Stimulated activated CD4-positive, alpha-beta T cell treated with anti-CD3 and anti-CD28 coated beads, Interleukin-15, amount 100 ng/mL, for 48 hours (primary cell): ENCODE data around the gene ZNF512.
"Not testable (repeated sequence)": the region's sequence is repeated elsewhere in the genome, so short reads cannot be mapped to it uniquely, and the experiment has no call there.

Source experiments
- DNase-seq, 2 donors: peaks; one replicate each; pipeline ENCODE4 v3.0.0-alpha.2; 2020; ENCODE audit warnings: low read depth in 2 of 2

The ZNF512 gene

GRCh38 chr2:27582695-27583389, at the start of gene ZNF512:
Gene ZNF512, plus strand, starts transcription at chr2:27583042. Its CDS starts 71 bp downstream, at chr2:27583113.
- peak; percentile 76 to 82 for DNase-seq

DNA sequence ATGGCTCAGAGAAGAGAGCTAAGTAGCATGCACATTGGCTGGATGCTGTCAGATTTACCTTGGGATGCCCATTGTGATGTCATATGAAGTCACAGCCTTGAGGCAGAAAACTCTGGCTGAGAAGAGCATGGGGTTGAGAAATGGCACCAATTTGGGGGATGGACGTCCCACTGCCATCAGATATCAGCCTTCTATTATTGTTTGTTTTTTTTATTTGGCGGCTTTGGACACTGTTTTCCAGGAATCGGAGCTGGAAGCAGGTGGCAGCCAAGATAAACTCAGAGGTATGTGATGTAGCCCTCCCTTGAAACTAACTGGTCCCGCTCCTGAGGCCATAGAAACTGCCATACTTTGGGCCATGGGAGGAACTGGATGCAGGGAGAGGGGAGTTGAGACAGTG, 45.6 kb upstream of the ZNF512 start:
- no peak for DNase-seq

DNA sequence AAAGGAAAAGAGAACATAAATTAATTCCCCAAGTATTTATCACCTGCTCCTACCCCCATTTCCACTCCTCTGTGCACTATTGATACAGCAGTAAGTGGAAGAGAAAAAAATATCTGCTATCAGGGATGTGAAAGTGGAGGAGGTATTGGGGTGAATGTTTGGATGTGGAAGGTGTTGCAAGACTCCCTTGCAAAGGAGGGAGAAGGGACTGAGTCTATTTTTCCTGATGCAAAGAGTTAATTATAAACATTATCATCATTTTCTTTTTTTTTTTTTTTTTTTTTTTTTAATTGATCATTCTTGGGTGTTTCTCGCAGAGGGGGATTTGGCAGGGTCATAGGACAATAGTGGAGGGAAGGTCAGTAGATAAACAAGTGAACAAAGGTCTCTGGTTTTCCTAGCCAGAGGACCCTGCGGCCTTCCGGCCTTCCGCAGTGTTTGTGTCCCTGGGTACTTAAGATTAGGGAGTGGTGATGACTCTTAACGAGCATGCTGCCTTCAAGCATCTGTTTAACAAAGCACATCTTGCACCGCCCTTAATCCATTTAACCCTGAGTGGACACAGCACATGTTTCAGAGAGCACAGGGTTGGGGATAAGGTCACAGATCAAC, 43.9 kb upstream of the ZNF512 start:
- not testable (repeated sequence) for DNase-seq

DNA sequence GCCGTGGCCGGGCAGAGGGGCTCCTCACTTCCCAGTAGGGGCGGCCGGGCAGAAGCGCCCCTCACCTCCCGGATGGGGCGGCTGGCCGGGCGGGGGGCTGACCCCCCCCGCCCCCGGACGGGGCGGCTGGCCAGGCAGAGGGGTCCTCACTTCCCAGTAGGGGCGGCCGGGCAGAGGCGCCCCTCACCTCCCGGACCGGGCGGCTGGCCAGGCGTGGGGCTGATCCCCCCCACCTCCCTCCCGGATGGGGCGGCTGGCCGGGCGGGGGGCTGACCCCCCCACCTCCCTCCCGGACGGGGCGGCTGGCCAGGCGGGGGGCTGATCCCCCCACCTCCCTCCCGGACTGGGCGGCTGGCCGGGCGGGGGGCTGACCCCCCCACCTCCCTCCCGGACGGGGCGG, 43.2 kb upstream of the ZNF512 start:
- DNase-seq = not testable (repeated sequence)

- no peak for DNase-seq
Observed at GRCh38 chr2:27544143-27544821, 38.6 kb upstream of the ZNF512 start.

GRCh38 chr2:27545348-27546141, 37.3 kb upstream of the ZNF512 start:
- no peak for DNase-seq

DNA sequence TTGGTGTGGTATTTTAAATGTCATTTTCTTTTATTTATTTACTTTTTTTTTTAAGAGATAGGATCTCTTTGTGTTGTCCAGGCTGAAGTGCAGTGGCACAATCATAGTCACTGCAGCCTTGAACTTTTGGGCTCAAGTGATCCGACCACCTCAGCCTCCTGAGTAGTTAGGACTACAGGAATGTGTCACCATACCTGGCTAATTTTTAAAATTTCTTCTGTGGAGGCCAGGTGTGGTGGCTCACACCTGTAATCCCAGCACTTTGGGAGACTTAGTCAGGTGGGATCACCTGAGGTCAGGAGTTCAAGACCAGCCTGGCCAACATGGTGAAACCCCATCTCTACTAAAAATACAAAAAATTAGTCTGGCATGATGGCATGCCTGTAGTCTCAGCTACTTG, 33.5 kb upstream of the ZNF512 start:
- DNase-seq = no peak

DNA sequence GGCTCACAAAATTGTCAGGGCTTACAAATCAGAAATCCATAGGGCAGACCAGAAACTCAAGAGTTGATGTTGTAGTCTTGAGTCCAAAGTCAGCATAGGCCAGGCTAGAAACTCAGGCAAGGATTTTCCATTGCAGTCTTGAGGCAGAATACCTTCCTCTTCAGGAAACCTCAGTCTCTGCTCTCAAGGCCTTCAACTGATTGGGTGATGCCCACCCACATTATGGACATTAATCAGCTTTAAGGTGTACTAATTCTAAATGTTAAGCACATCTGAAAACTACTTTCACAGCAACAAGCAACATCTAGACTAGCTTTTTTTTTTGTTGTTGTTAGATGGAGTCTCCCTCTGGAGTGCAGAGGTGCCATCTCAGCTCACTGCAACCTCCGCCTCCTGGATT, 31.3 kb upstream of the ZNF512 start:
- no peak for DNase-seq

GRCh38 chr2:27552941-27553340, 29.9 kb upstream of the ZNF512 start:
- DNase-seq = no peak

DNA sequence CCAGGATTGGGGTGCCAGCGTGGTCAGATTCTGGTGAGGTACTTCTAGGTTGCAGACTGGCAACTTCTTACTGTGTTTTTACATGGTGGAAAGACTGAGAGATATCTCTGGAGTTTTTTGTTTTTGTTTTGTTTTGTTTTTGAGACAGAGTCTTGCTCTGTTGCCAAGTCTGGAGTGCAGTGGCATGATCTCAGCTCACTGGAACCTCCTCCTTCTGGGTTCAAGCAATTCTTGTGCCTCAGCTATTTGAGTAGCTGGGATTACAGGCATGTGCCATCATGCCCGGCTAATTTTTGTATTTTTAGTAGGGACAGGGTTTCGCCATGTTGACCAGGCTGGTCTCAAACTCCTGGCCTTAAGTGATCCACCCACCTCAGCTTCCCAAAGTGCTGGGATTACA, 28.4 kb upstream of the ZNF512 start:
- not testable (repeated sequence) for DNase-seq

DNA sequence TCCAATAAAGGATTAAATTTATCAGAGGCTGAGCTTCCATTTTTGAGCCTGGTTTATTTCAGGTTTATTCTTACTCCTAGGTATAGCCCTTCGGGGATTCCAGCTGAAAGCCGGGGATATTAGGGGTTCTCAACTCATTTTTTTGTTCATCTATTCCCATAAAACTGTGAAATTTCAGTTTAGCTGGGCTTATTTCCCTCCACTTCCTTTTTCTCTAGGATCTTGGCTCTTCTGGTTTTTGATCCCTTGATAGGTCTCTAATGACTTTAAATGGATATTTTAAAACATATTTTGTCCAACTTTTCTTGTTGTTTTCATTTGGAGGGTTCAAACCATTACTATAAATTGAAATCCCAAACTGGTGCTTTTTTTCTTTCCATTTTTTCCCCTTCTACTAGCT, 23.6 kb upstream of the ZNF512 start:
- DNase-seq = no peak

GRCh38 chr2:27561060-27561459, 21.8 kb upstream of the ZNF512 start:
- DNase-seq = no peak

GRCh38 chr2:27566628-27567027, 16.2 kb upstream of the ZNF512 start:
- no peak for DNase-seq

DNA sequence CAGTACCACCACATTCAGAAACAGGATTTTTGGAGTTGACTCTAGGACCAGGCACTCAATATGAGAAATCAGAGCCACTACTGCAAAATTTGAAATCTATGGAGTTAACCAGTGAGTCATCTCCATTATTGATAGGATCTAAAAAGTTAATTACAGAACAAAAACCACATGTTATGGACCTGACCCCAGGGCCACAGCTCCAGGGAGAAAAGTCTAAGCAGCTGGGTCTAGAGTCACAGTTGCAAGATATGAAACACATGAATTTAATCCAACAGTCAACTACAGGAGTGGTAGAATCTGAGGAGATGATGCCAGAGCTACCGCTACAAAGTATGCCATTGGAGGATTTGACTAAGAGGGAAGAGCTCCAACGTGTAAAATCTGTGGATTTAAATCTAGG, 13.4 kb upstream of the ZNF512 start:
- no peak for DNase-seq

GRCh38 chr2:27571197-27571596, 11.6 kb upstream of the ZNF512 start:
- no peak for DNase-seq

DNA sequence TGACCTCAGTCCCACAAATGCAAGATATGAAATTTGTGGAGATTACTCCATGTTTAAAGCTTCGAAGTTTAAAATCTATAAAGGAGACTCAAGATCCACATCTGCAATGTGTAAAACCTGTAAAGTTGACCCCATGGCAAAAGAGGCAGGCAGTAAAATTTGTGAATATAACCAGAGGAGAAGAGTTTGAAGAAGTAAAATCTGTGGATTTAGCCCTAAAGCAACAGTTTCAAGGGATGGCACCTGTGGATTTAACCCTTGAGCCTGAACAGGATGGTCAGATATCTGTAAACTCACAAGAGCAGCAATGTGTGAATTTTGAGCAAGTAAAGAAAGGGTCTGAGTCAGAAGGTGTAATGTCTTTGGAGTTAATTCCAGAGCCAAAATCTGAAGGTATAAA, 11.2 kb upstream of the ZNF512 start:
- no peak for DNase-seq

DNA sequence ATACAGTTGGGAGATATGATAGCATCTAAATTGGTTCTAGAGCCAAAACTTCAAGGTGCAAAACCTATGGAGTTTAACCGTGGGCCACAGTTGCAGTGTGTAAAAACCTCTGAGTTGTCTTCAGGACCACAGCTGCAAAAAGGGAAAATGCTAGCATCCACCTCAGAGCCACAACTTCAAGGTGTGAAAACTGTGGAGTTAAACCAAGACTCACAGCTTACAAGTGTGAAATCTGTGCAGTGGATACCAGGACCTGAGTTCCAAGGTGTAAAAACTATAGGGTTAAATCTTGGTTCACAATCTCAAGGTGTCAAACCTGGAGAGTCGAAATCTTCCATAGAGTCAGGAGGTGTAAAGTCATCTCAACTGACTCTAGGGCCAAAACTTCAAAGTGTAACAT, 10.4 kb upstream of the ZNF512 start:
- no peak for DNase-seq

GRCh38 chr2:27572998-27573429, 9.8 kb upstream of the ZNF512 start:
- DNase-seq = no peak

- DNase-seq = no peak
Observed at GRCh38 chr2:27573452-27573851, 9.4 kb upstream of the ZNF512 start.

- DNase-seq = no peak
Observed at GRCh38 chr2:27581417-27582128, 1.3 kb upstream of the ZNF512 start.

- no peak for DNase-seq
Observed at GRCh38 chr2:27582129-27582694, 630 bp upstream of the ZNF512 start.
